Measurements from ENCODE around the gene PDZD8. TPM values are rescaled to one million over a fixed set of nuclear protein-coding genes. Genes with fewer than 3 reads are reported as not detected.

The PDZD8 gene
- total and polyA plus RNA-seq, 2 experiments from 2014 or later, result 4.7 to 12.9 TPM

GRCh38 chr10:117248750-117249465, 126.3 kb downstream of the PDZD8 start:
- Histone ChIP-seq H3K27ac (no peak overlapping the region), H3K4me1 (ENCODE audit: low read depth) (peaks cover 12% of the 10 kb centered on the region), H3K4me3 (no peak overlapping the region), H3K27me3 (peaks cover 16% of the 10 kb centered on the region), H3K9me3 (ENCODE audit: low read depth) (no peaks in the 10 kb centered on the region), H3K36me3 (no peaks in the 10 kb centered on the region)
- TF ChIP-seq, protein P1, sequence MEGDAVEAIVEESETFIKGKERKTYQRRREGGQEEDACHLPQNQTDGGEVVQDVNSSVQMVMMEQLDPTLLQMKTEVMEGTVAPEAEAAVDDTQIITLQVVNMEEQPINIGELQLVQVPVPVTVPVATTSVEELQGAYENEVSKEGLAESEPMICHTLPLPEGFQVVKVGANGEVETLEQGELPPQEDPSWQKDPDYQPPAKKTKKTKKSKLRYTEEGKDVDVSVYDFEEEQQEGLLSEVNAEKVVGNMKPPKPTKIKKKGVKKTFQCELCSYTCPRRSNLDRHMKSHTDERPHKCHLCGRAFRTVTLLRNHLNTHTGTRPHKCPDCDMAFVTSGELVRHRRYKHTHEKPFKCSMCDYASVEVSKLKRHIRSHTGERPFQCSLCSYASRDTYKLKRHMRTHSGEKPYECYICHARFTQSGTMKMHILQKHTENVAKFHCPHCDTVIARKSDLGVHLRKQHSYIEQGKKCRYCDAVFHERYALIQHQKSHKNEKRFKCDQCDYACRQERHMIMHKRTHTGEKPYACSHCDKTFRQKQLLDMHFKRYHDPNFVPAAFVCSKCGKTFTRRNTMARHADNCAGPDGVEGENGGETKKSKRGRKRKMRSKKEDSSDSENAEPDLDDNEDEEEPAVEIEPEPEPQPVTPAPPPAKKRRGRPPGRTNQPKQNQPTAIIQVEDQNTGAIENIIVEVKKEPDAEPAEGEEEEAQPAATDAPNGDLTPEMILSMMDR (IDR thresholded peaks at IDR 0.05; ENCODE audit: low read depth, low read length), result no peak
- peak in 1 of 2 donors; percentile 7 for DNase-seq (ENCODE audit: low read depth in 1 of 2, low spot score in 1 of 2)

DNA sequence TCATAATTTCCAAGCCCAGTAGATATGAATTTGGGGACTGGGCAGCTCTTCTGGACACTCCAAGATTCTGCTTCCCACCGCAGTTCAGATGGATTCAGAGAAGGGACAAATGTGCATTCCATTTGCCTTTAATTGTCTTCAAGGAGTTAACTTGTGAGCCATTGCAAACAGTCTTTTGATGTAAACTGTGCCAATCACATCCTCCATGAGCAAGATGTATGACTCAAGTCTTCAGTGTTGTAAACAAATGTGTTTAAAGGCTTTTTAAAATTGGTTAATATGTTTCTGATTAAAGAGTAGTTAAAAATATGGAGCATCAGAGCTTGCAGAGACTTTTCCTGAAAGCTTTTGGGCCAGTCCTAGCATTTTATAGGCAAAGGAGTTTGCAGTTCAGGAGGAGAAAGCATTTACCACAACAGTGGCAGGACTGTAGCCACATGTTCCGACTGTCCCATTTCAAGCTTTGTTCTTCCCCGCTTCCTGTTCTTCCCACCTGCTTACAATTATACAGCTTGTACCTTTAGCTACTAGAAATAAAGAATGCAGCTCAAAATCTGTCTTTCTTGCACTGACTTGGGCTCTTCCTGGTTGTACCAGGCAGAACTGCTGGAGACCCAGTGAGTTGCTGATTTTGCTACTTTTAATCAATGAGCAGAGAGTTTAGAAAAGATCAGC, 128.1 kb downstream of the PDZD8 start:
- no peak for DNase-seq (ENCODE audit: low read depth in 1 of 2, low spot score in 1 of 2)
- Histone ChIP-seq H3K4me3 (no peak overlapping the region), H3K36me3 (no peaks in the 10 kb centered on the region), H3K27ac (no peak overlapping the region), H3K4me1 (ENCODE audit: low read depth) (peaks cover 12% of the 10 kb centered on the region), H3K9me3 (ENCODE audit: low read depth) (no peaks in the 10 kb centered on the region), H3K27me3 (peaks cover 34% of the 10 kb centered on the region)
- TF ChIP-seq, protein P1 (IDR thresholded peaks at IDR 0.05; ENCODE audit: low read depth, low read length), result no peak

DNA sequence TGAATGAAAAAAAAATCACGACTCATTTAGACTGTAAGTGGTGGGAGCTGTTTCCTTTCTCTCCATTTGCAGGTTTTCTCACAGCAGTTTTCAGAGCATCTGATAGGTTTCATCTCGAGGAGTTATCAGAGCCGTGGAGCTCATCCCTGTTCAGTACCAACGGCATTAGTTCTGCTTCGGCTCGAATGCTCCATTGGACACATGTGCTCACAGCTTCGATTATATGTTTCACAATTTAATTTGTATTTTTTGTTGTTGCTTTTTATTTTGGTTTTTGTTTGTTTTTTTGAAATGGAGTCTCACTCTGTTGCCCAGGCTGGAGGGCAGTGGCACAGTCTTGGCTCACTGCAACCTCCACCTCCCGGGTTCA, 132.8 kb downstream of the PDZD8 start:
- Histone ChIP-seq H3K27ac (no peak overlapping the region), H3K4me1 (ENCODE audit: low read depth) (no peaks in the 10 kb centered on the region), H3K9me3 (ENCODE audit: low read depth) (no peaks in the 10 kb centered on the region), H3K36me3 (no peaks in the 10 kb centered on the region), H3K27me3 (peaks cover 66% of the 10 kb centered on the region), H3K4me3 (no peak overlapping the region)
- TF ChIP-seq, protein P1 (IDR thresholded peaks at IDR 0.05; ENCODE audit: low read depth, low read length), result no peak
- no peak for DNase-seq (ENCODE audit: low read depth in 1 of 2, low spot score in 1 of 2)

DNA sequence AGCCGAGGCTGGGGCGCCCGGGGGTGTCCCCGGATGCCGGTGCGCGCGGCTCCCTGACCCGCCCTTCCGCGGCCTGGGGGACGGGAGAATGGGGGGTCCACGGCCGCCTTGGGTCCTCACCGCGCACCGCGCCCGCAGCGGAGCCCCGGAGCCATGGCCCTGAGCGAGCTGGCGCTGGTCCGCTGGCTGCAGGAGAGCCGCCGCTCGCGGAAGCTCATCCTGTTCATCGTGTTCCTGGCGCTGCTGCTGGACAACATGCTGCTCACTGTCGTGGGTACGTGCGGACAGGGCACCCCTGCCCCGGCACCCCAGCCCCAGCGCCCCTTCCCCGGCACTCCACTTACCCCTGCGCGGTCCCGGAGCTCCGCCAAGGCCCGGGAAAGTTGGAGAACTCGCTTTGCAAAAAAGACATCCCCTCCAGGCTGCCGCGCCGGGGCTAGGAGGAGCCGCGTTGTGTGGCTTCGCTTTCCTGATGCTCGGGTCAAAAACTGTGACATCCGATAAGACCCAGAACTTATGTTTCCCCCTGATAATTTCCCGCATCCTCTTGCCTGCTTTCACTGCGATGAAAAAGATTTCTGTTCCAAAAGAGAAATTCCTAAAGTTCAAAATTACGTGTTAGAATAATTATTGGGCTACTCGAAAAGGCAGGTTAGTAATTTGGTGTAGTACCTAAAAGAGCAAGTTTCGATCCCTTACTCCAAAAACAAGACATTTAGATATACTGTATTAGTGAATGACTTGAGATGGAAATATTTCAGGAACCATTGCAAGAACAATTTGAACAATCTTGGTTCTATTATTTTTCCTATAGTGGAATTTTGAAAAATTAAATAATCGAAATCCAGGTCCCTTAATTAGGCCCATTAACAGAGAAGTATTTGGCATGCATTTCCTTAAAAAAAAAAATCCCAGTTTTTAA, 133.4 kb downstream of the PDZD8 start:
- TF ChIP-seq, protein P1 (IDR thresholded peaks at IDR 0.05; ENCODE audit: low read depth, low read length), result no peak
- peak overlapping the region; percentile 24 for H3K4me3 ChIP-seq
- H3K27ac ChIP-seq, result no peak overlapping the region
- peak; percentile 12 to 61 for DNase-seq (ENCODE audit: low read depth in 1 of 2, low spot score in 1 of 2)
- peaks cover 1% of the 10 kb centered on the region for H3K4me1 ChIP-seq (ENCODE audit: low read depth)
- no peaks in the 10 kb centered on the region for H3K9me3 ChIP-seq (ENCODE audit: low read depth)
- no peaks in the 10 kb centered on the region for H3K36me3 ChIP-seq
- H3K27me3 ChIP-seq, result peaks cover 66% of the 10 kb centered on the region
